Measurements from ENCODE around the gene C16orf46. TPM values are rescaled to one million over a fixed set of nuclear protein-coding genes. Genes with fewer than 3 reads are reported as not detected.

The C16orf46 gene
- total RNA-seq, 2 donors from 2014 or later, result 0.40 TPM; not detected in 1

DNA sequence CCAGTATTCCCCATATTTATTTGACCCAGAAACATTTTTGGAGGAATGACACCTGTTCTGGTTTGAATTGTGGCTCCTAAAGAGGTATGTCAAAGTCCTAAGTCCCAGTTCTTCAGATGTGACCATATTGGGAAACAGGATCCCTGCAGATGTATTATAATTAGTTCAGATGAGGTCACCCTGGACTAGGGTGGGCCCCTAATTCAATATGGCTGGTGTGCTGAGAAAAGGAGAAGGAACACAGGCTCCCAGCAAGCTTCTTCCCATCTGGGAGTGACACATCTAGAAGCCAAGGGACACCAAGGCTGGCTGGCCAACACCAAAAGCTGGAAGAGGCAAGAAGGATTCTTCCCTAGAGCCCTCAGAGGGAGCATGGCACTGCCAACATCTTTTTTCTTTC lies 22.9 kb upstream of the C16orf46 start:
- no peaks in the 10 kb centered on the region for H3K36me3 ChIP-seq
- TF ChIP-seq CTCF (IDR thresholded peaks at IDR 0.05), result no peak
- no peaks in the 10 kb centered on the region for H3K27me3 ChIP-seq
- no peaks in the 10 kb centered on the region for H3K4me1 ChIP-seq
- H3K9ac ChIP-seq (ENCODE audit: low read depth in 2 of 2, low read length in 2 of 2), result no peak overlapping the region
- no peaks in the 10 kb centered on the region for H3K9me3 ChIP-seq
- H3K27ac ChIP-seq, result no peak overlapping the region
- DNase-seq, result no peak
- H3K4me3 ChIP-seq, result no peak overlapping the region
- intact Hi-C loops (cut with DNase I), result loop anchor here (5.0 kb wide), 1 partner anchor 217 kb away; no protein-coding TSS in a partner anchor

DNA sequence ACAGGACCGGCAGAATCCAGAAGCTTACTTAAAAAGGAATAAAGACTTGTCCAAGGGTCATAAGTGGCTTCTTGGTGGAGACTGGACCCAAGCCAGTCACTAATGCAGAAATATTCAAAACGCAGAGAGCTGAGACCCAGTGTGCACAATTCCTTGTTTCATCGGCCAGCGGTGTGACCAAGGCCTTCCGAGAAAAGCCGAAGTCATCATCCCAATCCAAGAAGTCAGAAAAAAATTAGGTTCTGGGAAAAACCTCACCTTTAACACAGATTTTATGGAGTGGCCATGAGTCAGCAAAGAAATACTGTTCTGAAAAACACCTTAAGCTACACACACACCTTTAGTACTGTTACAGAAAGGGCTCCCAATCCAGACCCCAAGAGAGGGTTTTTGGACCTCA lies 20.2 kb upstream of the C16orf46 start:
- H3K27me3 ChIP-seq, result no peaks in the 10 kb centered on the region
- peak overlapping the region; percentile 50 for H3K27ac ChIP-seq

DNA sequence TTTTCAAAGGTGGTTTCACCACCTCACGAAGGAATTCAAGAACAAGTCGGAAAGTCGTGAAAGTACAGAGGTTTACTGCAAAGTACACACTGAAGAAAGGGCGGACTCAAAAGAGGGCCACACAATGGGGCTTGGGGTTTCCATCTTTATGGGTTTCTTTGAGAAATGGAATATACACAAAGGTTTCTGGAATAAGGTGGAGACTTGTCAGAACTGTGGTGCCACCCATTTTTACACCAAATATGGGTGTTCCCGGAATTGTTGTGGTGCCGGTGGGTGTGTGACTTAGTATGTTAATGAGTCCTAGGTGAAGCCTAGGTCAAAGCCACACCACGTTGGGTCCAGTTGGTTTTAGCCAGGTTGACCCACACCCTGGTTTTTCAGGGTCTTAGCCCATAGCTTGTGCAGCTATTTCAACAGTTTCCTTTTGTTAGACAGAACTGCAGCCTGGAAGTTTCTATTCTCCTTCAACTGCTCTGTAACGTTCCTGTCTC lies 19.7 kb upstream of the C16orf46 start:
- no peaks in the 10 kb centered on the region for H3K9me3 ChIP-seq
- H3K4me3 ChIP-seq, result peak overlapping the region; percentile 94
- no peak for TF ChIP-seq CTCF (IDR thresholded peaks at IDR 0.05)
- H3K27ac ChIP-seq, result peak overlapping the region; percentile 50
- no peaks in the 10 kb centered on the region for H3K27me3 ChIP-seq
- no peaks in the 10 kb centered on the region for H3K36me3 ChIP-seq
- H3K9ac ChIP-seq (ENCODE audit: low read depth in 2 of 2, low read length in 2 of 2), result no peak overlapping the region
- peak; percentile 44 for DNase-seq
- intact Hi-C loops (cut with DNase I), result loop anchor here (5.0 kb wide), 1 partner anchor 221 kb away; no protein-coding TSS in a partner anchor
- H3K4me1 ChIP-seq, result no peaks in the 10 kb centered on the region

More for the DNA sequence above, 20.2 kb upstream of the C16orf46 start:
- Histone ChIP-seq H3K36me3 (no peaks in the 10 kb centered on the region), H3K4me1 (no peaks in the 10 kb centered on the region), H3K4me3 (no peak overlapping the region), H3K9me3 (no peaks in the 10 kb centered on the region), H3K9ac (ENCODE audit: low read depth in 2 of 2, low read length in 2 of 2) (no peak overlapping the region)
- intact Hi-C loops (cut with DNase I), result loop anchor here (5.0 kb wide), 1 partner anchor 220 kb away; no protein-coding TSS in a partner anchor
- TF ChIP-seq CTCF (IDR thresholded peaks at IDR 0.05), result no peak
- no peak for DNase-seq

DNA sequence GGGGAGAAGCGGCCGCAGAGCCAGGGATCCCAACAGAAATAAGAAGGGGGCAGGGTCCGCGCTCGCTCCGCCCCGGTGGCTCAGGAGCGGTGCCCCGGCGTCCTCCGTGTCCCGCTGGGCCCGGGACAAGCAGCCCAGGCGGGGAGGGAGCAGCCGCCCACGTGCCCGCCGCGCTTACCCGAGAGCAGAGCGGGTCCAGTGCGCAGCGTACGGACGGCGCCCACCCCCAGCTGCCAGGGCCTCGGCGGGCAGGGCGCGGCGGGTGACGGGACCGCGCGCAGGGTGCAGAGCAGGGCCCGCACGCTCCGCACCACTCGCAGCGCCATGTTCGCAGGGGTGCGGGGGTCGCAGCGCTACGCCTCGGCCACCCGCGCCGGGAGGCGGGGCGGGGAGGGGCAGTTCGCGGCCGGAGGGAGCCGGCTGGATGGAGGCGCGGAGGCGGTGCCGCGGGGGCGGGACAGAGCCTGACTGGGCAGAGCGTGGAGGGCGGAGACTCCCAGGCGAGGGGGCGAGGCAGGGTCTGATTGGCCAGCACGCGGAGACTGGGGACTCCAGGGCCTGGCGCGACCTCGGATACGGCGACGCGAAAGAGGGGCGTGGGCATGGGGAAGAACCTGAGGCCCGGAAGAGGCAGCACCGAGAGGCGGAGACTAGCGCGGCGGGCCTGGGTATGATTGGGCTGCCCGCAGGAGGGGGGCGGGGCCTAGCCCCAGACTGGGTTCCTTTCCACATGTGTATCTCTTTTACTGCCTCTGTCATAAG lies 19.1 kb upstream of the C16orf46 start, which contains the start of gene GCSH:
Gene GCSH, minus strand, starts transcription at position 443 of the 762 bp plus-strand sequence. Its CDS starts 117 bp downstream, at position 326.
- Histone ChIP-seq H3K27me3 (no peaks in the 10 kb centered on the region), H3K9ac (ENCODE audit: low read depth in 2 of 2, low read length in 2 of 2) (peak within 1 kb of the TSS; percentile 55 to 76), H3K4me1 (no peaks in the 10 kb centered on the region), H3K36me3 (no peaks in the 10 kb centered on the region), H3K9me3 (no peaks in the 10 kb centered on the region), H3K4me3 (peak within 1 kb of the TSS; percentile 94), H3K27ac (peak within 1 kb of the TSS; percentile 69)
- DNase-seq, result peak; percentile 99
- intact Hi-C loops (cut with DNase I), result loop anchor here (5.0 kb wide), 1 partner anchor 221 kb away; no protein-coding TSS in a partner anchor
- TF ChIP-seq CTCF (IDR thresholded peaks at IDR 0.05), result no peak

- H3K9me3 ChIP-seq, result no peaks in the 10 kb centered on the region
- no peak for DNase-seq
- H3K9ac ChIP-seq (ENCODE audit: low read depth in 2 of 2, low read length in 2 of 2), result peak overlapping the region; percentile 55 to 76
- H3K27me3 ChIP-seq, result no peaks in the 10 kb centered on the region
- H3K4me3 ChIP-seq, result peak overlapping the region; percentile 94
- H3K4me1 ChIP-seq, result no peaks in the 10 kb centered on the region
- H3K36me3 ChIP-seq, result no peaks in the 10 kb centered on the region
- intact Hi-C loops (cut with DNase I), result loop anchor here (5.0 kb wide), 1 partner anchor 222 kb away; no protein-coding TSS in a partner anchor
- H3K27ac ChIP-seq, result peak overlapping the region; percentile 69
- TF ChIP-seq CTCF (IDR thresholded peaks at IDR 0.05), result no peak
These were observed 18.6 kb upstream of the C16orf46 start for GRCh38 chr16:81095653-81095952.

Measured in colonic mucosa (tissue), 4 donors.